Ishikawa (cell line): ENCODE data around the gene PDIA5.

Experiments used
- CEBPB ChIP-seq: IDR thresholded peaks from 2 replicates; pipeline ENCODE4 v1.6.1; 2012
- CREB1 ChIP-seq: IDR thresholded peaks from 2 replicates; pipeline ENCODE4 v1.6.1; 2012; ENCODE audit warnings: low read depth
- EP300 ChIP-seq: IDR thresholded peaks from 2 replicates; pipeline ENCODE4 v1.6.1; 2012; ENCODE audit warnings: borderline replicate concordance
- FOXM1 ChIP-seq: IDR thresholded peaks from 2 replicates; pipeline ENCODE4 v1.6.1; 2012; ENCODE audit warnings: low read depth, borderline replicate concordance
- RAD21 ChIP-seq: IDR thresholded peaks from 2 replicates; pipeline ENCODE4 v1.6.1; 2012; ENCODE audit warnings: low read depth
- TAF1 ChIP-seq: IDR thresholded peaks from 2 replicates; pipeline ENCODE4 v1.6.1; 2012; ENCODE audit warnings: low read depth, mild to moderate bottlenecking
- TCF12 ChIP-seq: IDR thresholded peaks from 2 replicates; pipeline ENCODE4 v1.6.1; 2012; ENCODE audit warnings: low read depth
- TEAD4 ChIP-seq: IDR thresholded peaks from 2 replicates; pipeline ENCODE4 v1.6.1; 2012
- YY1 ChIP-seq: IDR thresholded peaks from 2 replicates; pipeline ENCODE4 v1.6.1; 2012; ENCODE audit warnings: low read depth
- TF ChIP-seq, protein P1 (sequence below): IDR thresholded peaks from 2 replicates; pipeline ENCODE4 v1.6.1; 2012
- TF ChIP-seq, protein P2 (sequence below): IDR thresholded peaks from 2 replicates; pipeline ENCODE4 v1.6.1; 2012; ENCODE audit warnings: low read depth, mild to moderate bottlenecking

DNA sequence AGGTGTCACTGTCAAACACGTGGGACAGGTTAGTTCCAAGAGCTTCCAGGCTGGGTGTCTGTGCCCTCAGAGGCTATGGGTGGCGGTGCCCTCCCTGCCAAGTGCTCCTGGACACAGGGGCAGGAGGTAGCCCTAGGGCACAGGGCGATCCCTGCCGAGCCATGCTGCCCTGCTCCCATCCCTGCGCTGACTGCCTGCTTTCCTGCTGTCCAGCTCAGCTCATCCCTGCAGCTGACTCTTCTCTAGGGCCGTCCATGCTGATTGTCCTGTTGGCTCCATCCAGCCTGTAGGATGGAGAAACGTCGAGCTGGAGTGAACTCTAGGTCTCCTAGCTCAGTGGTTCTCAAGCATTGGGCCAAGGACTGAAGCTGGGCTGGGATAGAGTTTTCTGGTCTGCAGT, 3.7 kb downstream of the PDIA5 start:
- TF ChIP-seq CEBPB (no peak), TAF1 (no peak), EP300 (no peak), RAD21 (no peak), TEAD4 (no peak), CREB1 (no peak), TCF12 (no peak), FOXM1 (no peak), YY1 (no peak)
- TF ChIP-seq, protein P1, sequence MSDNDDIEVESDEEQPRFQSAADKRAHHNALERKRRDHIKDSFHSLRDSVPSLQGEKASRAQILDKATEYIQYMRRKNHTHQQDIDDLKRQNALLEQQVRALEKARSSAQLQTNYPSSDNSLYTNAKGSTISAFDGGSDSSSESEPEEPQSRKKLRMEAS, result no peak
- TF ChIP-seq, protein P2, sequence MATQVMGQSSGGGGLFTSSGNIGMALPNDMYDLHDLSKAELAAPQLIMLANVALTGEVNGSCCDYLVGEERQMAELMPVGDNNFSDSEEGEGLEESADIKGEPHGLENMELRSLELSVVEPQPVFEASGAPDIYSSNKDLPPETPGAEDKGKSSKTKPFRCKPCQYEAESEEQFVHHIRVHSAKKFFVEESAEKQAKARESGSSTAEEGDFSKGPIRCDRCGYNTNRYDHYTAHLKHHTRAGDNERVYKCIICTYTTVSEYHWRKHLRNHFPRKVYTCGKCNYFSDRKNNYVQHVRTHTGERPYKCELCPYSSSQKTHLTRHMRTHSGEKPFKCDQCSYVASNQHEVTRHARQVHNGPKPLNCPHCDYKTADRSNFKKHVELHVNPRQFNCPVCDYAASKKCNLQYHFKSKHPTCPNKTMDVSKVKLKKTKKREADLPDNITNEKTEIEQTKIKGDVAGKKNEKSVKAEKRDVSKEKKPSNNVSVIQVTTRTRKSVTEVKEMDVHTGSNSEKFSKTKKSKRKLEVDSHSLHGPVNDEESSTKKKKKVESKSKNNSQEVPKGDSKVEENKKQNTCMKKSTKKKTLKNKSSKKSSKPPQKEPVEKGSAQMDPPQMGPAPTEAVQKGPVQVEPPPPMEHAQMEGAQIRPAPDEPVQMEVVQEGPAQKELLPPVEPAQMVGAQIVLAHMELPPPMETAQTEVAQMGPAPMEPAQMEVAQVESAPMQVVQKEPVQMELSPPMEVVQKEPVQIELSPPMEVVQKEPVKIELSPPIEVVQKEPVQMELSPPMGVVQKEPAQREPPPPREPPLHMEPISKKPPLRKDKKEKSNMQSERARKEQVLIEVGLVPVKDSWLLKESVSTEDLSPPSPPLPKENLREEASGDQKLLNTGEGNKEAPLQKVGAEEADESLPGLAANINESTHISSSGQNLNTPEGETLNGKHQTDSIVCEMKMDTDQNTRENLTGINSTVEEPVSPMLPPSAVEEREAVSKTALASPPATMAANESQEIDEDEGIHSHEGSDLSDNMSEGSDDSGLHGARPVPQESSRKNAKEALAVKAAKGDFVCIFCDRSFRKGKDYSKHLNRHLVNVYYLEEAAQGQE, result no peak
